ENCODE data around the gene GNAS.

- TF ChIP-seq CTCF (optimal IDR thresholded peaks at IDR 0.05 in 1 of 3, IDR thresholded peaks at IDR 0.05 in 1 of 3, conservative IDR thresholded peaks at IDR 0.05 in 1 of 3; ENCODE audit: extremely low read depth in 1 of 3, insufficient read depth in 2 of 3, low read length in 3 of 3) = no peak
- TF ChIP-seq EZH2 (IDR thresholded peaks at IDR 0.05; ENCODE audit: low read length) = no peak
Observed at GRCh38 chr20:58896820-58897219, 44.3 kb downstream of the GNAS start.

Data from keratinocyte (primary cell).